ENCODE measurements around the gene UQCRH.
"Not testable (repeated sequence)": the region's sequence is repeated elsewhere in the genome, so short reads cannot be mapped to it uniquely, and the experiment has no call there.

Gene UQCRH

GRCh38 chr1:46300673-46301405, 2.7 kb upstream of the UQCRH start:
- peak; percentile 35 for DNase-seq

DNA sequence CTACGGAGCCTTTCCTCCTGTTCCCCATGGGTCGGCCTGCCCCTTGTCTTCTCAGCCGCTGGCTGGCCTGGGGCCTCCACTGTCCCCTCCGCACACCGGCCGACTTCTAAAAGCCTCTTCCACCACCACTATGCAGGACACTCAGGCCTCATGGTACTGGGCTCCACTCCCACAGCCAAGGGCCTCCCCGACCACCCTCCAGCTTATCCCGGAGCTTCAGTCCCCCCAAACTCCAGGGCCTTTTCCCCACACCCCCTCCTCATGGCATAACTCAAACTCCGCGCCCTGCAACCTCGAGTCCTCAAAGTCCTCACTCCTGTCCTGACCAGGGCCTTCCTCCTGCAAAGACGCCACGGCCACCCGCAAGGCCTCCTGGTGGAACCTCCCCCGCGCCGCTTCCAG, 2.1 kb upstream of the UQCRH start:
- no peak for DNase-seq

DNA sequence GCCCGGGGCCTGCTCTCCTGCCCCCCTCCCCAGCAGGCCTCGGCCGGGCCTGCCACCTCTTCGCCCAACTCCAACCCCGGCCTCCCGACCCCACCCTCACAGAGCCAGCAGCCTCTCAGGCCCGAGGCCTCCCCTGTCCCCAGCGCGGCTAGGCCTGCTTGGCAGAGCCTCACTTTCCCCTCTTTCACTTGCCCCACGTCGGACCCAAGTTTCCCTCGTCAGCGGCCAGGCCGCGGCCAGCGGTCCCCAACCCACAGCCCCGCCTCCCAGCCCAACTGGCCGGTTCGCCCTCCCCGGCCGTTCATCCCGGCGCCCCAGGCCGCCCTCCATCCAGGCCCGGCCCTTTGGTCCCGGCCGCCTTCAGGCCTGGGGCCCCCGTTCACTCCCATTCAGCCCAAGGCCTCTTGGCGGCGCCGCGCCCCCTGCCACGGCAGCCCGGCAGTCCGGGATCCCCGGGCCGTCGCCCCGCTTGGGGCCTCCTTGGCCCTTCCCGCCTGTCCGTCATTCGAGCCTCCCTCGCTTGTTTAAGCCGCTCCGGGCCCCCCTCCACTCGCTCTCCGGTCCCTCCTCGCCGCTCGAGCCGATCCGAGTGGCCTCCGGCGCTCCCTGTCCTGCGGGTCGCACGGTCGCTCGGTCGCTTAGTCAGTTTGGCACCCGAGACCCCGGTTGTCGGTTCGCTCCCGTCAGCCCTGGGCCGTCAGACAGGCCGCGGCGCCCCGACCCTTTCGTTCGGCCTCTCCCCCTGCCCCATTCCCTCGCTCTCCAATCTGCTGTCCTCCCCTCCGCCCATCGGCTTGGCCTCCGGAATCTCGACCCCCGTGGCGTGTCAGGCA, 1.5 kb upstream of the UQCRH start:
- peak; percentile 47 for DNase-seq

GRCh38 chr1:46302641-46303037, 859 bp upstream of the UQCRH start:
- peak; percentile 20 for DNase-seq

- no peak for DNase-seq
Observed at GRCh38 chr1:46303872-46304326, 401 bp downstream of the UQCRH start.

- DNase-seq = no peak
Observed at GRCh38 chr1:46306159-46306530, 2.6 kb downstream of the UQCRH start.

- no peak for DNase-seq
Observed at GRCh38 chr1:46309401-46310159, 6.1 kb downstream of the UQCRH start.

- DNase-seq = no peak
Observed at GRCh38 chr1:46310321-46310720, 6.8 kb downstream of the UQCRH start.

DNA sequence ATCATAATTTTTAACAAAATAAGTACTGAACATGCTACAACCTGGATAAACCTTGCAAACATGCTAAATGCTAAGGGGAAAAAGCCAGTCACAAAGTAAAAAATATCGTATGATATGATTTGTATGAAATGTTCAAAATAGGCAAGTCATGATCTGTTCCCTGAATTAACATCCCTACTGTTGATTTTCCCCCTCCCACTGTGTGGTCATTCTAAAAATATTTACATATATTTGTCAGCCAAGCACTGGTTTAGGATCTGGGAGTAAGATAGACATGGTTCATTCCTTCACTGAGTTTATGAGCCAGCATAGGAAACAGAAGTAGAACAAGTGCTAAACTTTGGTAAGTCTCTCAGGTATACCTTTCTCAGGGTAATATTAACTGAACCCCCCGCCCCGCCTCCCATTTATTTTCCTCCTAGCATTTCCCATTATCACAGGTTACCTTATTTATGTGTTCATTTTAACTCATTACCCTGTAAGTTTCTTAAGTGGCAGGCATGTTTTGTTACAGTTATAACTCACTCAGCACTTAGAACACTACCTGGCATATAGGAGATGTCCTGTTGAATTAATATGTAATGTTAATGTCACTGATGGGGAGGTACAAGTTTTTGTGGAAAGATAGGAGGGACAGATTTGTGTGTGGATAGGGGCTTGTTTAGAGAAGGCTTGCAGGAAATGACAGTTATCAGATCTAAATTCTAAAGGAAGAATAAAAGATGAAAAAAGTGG, 12.3 kb downstream of the UQCRH start:
- DNase-seq = peak; percentile 26

DNA sequence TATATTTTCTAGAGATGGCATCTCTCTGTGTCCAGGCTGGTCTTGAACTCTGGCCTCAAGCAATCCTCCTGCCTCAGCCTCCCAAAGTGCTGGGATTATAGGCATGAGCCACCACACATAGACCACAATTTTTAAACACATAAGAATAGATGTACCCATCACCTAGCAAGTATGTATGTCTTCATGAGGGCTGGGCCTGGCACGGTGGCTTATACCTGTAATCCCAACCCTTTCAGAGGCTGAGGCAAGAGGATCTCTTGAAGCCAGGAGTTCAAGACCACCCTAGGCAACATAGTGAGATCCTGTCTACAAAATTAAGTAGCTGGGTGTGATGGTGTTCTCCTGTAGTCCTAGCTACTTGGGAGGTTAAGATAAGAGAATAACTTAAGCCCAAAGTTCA, 13.8 kb downstream of the UQCRH start:
- no peak for DNase-seq

DNA sequence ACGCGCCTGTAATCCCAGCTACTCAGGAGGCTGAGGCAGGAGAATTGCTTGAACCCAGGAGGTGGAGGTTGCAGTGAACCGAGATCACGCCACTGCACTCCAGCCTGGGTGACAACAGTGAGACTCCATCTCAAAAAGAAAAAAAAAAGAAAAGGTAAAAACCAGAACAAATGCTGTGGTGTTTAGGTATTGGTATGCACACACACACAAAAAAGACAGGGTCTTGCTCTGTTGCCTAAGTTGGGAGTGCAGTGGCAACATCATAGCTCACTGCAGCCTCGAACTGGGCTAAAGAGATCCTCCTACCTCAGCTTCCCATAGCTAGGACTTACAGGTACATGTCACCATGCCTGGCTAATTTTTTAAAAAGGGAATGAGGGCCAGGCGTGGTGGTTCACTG, 15.8 kb downstream of the UQCRH start:
- DNase-seq = not testable (repeated sequence)

DNA sequence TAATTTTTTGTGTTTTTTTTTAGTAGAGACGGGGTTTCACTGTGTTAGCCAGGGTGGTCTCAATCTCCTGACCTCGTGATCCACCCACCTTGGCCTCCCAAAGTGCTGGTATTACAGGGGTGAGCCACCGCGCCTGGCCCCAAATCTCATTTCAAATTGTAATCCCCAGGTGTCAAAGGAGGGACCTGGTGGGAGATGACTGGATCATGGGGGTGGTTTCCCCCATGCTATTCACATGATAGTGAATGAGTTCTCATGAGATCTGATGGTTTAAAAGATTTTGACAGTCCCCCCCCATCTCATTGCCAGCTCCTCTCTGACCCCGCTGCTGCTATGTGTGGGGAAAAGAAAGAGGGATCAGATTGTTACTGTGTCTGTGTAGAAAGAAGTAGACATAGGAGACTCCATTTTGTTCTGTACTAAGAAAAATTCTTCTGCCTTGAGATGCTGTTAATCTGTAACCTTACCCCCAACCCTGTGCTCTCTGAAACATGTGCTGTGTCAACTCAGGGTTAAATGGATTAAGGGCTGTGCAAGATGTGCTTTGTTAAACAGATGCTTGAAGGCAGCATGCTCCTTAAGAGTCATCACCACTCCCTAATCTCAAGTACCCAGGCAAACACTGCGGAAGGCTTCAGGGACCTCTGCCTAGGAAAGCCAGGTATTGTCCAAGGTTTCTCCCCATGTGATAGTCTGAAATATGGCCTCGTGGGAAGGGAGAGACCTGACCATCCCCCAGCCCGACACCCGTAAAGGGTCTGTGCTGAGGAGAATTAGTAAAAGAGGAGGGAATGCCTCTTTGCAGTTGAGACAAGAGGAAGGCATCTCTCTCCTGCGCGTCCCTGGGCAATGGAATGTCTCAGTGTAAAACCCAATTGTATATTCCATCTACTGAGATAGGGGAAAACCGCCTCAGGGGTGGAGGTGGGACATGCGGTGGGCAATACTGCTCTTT, 16.7 kb downstream of the UQCRH start:
- DNase-seq = not testable (repeated sequence)

DNA sequence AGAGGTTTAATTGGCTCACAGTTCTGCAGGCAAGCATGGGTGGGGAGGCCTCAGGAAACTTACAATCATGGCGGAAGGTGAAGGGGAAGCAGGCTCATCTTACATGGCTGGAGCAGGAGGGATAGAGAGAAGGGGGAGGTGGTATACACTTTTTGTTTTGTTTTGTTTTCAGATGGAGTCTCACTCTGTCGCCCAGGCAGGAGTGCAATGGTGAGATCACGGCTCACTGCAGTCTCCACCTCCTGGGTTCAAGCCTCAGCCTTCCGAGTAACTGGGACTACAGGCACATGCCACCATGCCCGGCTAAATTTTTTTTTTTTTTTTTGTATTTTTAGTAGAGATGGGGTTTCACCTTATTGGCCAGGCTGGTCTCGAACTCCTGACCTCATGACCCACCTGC, 18.7 kb downstream of the UQCRH start:
- not testable (repeated sequence) for DNase-seq

DNA sequence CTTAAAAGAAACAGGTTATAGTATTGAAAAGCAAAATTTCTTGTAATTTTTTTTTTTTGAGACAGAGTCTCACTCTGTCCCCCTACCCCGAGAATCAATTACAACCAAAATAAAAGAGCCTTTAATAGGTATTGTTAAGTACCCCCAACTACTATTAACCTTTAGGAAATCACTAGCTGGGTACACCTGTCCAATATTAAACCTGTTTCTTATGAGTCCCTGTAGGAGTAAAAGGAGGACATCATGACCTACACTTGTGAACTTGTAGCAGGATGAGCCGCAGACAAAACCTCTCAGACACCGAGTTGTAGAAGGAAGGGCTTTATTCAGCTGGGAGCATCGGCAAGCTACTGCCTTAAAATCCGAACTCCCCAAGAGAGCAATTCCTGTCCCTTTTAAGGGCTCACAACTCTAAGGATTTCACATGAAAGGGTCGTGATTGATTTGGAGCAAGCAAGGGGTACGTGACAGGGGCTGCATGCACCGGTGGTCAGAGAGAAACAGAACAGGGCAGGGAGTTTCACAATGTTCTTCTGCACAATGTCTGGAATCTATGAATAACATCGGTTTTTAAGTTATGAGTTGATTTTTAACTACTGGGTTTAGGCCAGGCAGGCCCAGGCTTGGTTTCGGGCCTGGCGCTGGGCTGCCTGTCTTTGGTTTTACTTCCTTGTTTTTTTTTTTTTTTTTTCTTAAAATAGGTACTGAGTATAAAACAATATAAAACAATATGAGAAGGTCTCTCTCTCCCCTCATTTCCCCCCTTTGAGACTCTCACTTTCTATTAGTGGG, 22.0 kb downstream of the UQCRH start:
- not testable (repeated sequence) for DNase-seq

DNA sequence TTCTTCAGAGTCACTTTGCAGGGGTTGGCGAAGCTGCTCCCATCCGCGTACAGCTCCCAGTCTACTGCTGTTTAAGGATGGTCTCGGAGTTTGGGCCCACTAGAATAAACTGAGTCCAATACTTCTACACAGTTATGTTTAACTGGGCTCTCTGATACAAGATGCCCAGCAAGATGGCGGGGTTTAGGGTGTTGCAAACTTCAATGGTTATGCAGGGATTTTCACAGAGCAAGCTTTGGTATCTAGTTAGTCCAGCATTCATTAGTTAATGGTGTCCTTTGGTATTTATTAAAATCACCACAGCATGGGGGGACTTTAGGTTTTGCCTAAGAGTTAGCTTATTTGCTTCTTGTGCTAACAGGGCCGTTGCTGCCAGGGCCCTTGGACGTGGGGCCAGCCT, 24.7 kb downstream of the UQCRH start:
- DNase-seq = not testable (repeated sequence)

- not testable (repeated sequence) for DNase-seq
Observed at GRCh38 chr1:46329807-46330206, 26.3 kb downstream of the UQCRH start.

DNA sequence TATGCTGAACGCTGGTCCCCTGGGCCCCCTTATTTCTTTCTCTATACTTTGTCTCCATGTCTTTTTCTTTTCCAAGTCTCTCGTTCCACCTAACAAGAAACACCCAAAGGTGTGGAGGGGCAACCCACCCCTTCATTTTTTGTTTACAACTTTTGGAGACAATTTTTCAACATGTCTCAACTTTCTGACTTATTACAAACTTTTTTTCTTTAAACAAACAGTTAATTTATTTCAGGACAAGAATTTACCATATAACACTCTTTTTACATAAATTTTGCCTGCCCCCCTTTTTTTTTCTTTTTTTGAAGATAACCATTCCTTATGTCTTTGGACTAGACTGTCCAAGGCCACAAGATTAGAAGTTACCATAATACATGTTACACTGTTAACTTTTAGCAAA, 26.9 kb downstream of the UQCRH start:
- not testable (repeated sequence) for DNase-seq

GRCh38 chr1:46331786-46332540, 28.5 kb downstream of the UQCRH start:
- not testable (repeated sequence) for DNase-seq

- peak; percentile 17 for DNase-seq
Observed at GRCh38 chr1:46333300-46334029, 30.0 kb downstream of the UQCRH start.

Data from fibroblast of skin of abdomen (primary cell).